HG02970 (cell line): Measurements from ENCODE around the gene PIK3R3.
A peak's percentile ranks its signal among the peaks of the same experiment; 100 is the strongest.

Experiments used
- ATAC-seq: cut with Tn5 transposase; IDR thresholded peaks from one replicate; pipeline ENCODE4 v1.9.1; 2021; ENCODE audit warnings: mild to moderate bottlenecking, moderate library complexity, moderate number of reproducible peaks; ENCODE audit not compliant: unreplicated experiment, low FRiP score

The PIK3R3 gene

DNA sequence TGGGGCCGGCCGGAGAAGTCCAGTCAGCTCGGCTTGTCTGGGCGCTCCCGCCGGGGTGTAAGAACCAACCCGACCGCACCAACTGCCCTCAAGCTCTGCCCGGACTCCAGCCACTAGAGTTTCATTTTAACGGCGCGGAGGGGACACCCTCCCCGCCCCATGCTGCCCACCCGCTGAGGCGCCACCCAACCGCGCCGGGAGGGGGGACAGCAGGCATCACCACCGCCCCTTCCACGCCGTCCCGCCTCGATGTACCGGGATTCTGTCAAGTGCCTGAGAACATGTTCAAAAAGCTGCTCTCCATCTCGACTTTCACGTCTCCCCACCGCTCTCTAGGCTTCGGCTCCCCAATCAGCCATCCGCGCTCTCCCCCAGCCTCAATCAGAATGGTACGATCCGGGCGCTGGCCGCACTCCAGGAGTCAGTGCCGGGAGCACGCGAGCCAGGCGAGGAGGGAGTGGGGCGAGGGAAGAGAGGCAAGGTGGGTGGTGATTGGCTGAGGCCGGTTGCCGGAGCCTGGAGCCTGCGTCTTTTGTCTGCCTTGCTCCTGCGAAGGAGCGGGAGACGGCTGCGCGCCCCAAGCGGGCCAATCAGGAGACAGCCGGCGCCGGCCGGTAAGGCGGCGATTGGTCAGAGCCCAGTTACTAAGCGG is at the start of gene PIK3R3:
Gene PIK3R3, minus strand, starts transcription at position 101 of the 652 bp plus-strand sequence. CDS start 677 bp downstream, outside the sequence.
- peak; percentile 82 for ATAC-seq

DNA sequence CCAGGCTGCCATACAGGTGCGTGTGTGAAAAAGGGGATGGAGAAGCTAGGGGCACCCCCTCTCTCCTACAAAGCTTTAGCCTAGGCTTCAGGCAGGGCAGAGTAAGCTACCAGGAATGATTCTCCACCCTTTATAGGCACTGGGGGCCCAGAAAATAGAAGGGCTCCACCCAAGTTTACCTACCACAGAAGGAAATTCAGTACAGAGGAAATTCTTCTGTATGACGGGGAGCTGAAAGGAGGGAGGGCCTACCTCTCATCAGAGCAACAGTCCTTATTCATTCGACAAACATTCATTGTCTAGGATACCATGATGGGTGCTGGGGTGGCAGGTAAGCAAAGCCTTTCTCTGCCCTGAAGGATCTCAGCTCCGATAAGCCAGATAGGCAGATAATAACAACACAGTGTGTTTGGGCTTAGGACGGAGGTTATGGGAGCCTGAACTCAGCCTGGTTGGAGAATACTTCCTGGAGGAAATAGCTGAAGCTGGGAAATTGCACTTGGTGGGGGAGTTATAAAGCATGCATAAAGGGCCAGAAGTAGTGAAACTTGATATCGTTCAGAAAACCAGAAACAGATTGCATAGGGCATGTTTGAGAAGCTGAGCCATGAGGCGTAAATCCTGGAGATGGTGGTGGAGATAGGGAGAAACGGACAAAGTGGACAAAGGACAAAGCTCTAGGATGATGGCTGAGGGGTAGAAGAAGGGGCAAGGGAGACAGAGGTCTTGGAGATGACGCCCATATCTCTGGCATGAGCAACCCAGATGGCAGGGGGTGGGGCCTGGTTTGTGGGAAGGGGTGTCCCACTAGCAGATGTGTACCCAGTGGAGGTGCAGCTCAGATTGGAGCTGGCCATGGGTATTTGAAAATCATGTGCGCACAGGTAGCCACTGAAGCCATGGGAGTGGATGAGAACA is 49.2 kb upstream of the PIK3R3 start:
- no peak for ATAC-seq

GRCh38 chr1:46180082-46180616 is 47.7 kb upstream of the PIK3R3 start:
- no peak for ATAC-seq

- ATAC-seq: peak; percentile 52
Observed at GRCh38 chr1:46179138-46180081, 47.0 kb upstream of the PIK3R3 start.

DNA sequence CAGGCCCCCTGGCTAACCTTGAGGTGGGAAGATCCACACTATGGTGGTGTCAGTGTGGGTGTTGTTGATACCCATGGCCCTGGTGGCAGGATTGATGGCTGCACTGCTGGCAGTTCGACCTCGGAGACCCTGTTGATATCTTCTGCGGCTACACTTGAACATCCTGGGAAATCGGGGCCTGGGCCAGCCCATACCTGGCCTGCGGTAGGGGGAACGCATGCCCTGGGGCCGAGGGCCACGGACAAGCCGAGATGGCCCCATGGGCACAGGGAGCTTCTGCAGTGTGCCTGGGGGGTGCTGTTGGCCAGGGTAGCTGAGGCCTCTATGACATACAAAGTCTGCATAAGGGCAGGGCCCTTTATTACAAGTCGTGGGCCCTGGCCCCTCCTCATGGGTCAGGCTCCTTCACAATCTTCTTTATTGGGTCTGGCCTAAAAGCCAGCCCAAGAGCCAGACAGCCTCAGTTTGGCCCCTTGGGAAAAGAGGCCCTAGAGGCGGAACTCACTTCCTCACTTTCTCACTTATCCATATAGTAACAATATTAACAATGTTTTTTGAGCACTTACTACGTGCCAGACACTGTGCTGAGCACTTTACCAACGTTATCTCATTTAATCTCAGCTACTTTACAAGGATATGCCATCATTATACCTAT is 43.9 kb upstream of the PIK3R3 start, which contains the start of gene P3R3URF:
Gene P3R3URF, minus strand, starts transcription at position 278 of the 655 bp plus-strand sequence. Its CDS starts 17 bp downstream, at position 261.
- no peak for ATAC-seq

GRCh38 chr1:46175243-46175642 is 42.8 kb upstream of the PIK3R3 start:
- ATAC-seq: no peak

GRCh38 chr1:46174448-46175231 is 42.2 kb upstream of the PIK3R3 start, which contains the start of gene TSPAN1:
Gene TSPAN1, plus strand, starts transcription at chr1:46175087. Its CDS starts 6,021 bp downstream, at chr1:46181108.
- no peak for ATAC-seq

DNA sequence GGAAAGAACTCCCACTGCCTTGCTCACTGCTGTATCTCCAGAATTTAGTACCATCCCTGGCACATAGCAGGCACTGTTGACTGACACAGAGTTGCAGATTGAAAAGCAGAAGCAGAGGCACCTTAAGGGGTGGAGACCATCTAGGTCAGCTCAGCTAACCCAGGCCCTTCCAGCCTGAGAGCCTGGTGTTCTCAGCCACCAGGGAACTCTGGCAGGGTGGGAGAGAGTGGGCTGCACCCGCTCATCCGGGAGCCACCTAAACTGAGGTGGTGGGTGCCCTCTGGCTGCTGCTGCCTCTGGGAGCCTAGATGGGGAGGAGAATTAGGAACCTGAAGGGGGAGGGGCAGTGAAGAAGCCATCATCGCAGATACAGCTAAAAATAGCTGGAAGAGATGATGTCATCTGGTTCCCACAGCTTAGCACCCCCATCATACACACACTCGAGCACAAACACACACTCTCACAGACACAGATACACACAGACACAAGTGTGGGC is 41.0 kb upstream of the PIK3R3 start:
- no peak for ATAC-seq

GRCh38 chr1:46172321-46172720 is 39.9 kb upstream of the PIK3R3 start:
- ATAC-seq: no peak

DNA sequence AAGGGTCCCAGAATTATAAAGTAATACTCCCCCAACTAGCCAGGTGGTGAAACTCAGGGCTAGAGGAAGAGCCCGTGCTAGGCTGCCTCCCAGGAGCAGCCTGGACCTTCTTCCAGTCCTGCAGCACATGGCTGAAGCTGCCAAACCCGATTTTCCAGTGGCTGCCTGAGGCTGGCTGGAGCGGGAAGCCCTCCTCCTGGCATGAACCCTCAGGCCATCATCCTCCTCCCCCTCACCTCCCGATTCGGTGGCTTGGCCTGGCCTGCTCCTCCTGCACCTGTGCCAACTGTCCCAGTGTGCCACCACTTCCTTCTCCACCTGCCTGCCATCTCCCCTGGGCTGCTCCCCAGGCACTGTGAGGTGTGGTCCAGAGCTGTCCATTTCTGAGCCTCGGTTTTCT is 39.4 kb upstream of the PIK3R3 start:
- no peak for ATAC-seq

DNA sequence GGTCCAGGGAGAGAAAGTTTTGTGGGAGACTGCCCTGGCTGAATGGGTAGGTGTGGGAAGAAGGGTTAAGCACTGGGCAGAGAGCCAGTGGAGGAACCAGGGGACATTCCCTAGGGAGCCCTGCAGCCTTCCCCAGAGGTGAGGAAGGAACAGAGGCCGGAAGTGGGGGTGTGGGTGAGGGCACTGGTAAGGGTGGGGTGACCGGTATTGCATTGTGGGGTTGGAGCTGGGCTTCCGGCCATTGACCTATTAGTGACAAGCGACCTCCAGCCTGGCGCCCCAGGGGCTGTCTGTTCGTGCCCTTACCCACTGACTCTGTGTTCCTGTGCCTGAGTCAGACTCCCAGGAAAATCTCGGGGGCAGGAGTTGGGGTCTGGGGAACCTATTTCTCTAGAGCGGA is 38.9 kb upstream of the PIK3R3 start:
- ATAC-seq: no peak

DNA sequence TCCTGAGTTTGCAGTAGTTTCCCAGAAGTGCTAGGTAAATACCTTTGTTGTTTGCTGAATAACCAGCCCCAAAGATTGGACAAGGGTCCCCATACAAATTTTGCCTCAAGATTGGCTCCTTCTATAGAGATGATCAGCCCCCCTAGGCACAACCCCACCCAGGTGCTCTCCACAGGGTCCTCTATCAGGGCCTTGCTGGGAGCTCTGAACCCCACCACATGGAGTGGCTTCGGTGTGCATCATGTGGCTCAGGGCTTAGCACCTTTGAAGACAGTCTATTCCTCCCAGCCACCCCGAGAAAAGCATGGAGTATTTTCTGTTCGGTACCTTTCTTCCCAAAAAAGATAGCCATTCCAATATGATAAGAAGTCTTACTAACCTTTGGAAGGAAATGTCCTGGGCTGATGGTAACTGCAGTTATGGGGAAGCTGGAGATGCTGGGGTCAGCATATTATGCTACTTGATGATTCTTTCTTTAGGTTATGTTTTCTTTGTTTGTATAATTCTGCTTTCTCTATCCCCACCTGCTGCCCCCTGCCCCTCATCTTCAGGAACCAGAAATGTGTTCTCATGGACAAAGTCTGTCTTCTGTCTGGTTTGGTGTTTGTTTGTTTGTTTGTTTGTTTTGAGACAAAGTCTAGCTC is 37.5 kb upstream of the PIK3R3 start:
- ATAC-seq: no peak

- no peak for ATAC-seq
Observed at GRCh38 chr1:46168477-46168876, 36.0 kb upstream of the PIK3R3 start.

DNA sequence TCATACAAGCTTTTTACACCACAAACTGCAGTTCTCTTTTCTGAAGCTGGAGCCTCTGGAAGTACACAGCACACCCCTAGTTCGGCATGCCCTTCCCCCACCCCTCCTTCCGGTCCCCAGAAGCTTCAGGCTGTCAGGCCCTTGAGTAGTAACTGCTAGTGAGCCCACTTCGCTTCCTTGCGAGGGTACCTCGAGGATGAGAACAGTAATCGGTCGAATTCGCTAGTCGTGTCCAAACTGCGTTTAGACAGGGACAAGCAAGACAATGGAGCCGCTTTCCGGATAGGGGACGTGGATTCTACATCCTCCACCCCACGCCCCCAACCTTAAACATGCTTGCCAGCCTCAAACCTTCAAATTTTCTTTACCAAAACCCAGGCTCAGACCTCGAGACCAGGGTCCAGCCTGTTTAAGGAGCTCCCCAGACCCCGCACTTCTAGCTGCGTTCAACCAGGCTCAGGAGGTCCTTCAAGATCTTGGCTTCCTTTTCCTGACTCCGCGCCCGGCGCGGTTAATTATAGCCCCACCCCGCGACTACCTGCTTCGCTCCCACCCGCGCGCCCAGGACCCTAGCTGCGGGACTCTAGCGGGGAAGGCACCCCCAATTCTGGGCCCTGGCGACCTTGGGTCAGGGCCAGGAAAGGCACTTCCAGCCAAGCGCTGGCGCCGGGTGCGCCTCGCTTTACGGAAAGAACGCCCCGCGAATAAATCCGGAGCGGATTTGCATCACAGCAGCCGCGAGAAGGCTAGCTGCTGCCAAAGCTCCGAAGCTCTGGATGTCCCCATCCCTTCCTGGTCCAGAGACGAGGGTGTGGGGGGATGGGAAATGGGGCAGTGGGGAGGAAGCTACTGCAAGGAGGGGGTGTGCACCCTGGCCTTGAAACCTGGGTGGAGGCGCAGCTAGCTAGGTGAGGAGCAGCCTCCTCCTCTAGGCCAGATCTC is 34.4 kb upstream of the PIK3R3 start:
- no peak for ATAC-seq

DNA sequence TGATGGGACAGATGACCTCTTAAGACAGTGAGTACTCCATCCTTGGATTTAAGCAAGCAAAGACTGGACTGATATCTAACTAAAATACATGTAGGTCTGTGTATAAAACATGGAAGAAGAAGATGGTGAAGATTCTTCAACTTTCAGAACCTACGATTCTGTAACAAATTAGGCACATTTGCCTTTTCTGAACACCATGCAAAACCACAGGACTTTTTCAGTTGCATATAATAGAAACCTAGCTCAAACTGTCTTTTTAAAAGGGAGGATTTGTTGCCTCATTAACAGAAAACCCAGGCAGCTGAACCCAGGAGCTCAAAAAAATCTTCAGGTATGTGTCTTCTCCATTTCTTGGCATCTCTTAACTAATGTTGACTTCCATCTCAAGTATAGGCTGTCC is 27.8 kb upstream of the PIK3R3 start:
- ATAC-seq: no peak

GRCh38 chr1:46159516-46159915 is 27.1 kb upstream of the PIK3R3 start:
- ATAC-seq: no peak
